Measurements from ENCODE around the gene ZRANB3.
A peak's percentile ranks its signal among the peaks of the same experiment; 100 is the strongest.
"Not testable (repeated sequence)": the region's sequence is repeated elsewhere in the genome, so short reads cannot be mapped to it uniquely, and the experiment has no call there.

Gene ZRANB3

DNA sequence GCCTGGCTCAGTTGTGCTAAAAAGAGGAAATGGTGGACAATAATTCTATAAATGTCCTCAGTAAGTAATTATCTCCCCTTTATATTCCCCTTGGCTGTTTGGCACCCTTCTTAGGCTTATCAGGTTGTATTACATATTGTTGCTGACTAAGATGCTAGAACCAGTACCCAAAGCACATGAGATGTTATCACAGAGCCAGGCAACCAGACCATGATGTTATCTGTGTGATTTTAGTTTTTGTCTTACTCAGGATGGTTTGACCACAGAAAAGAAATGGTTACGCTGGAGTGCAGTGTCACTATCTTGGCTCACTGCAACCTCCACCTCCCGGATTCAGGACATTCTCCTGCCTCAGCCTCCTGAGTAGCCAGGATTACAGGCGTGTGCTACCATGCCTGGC, 15.4 kb upstream of the ZRANB3 start:
- H3K27ac ChIP-seq (ENCODE audit: extremely low read depth, low read depth, low read length), result no peak overlapping the region
- CTCF ChIA-PET, result no interaction called here
- H3K9me3 ChIP-seq (ENCODE audit: control insufficient read depth, insufficient read depth, low read depth, low read length), result no peaks in the 10 kb centered on the region

DNA sequence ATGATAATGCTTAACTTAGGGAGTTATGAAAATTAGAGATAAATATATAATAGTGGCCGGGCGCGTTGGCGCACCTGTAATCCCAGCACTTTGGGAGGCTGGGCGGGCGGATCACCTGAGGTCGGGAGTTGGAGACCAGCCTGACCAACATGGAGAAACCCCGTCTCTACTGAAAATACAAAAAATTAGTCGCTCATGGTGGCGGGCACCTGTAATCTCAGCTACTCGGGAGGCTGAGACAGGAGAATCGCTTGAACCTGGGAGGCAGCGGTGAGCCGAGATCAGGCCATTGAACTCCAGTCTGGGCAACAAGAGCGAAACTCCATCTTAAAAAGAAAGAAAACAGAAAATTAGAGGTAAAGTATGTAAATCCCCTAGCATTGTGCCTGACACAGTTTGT, 2.5 kb upstream of the ZRANB3 start:
- CTCF ChIA-PET; H3K4me3 ChIP-seq (ENCODE audit: low read depth, low read length); H3K36me3 ChIP-seq (ENCODE audit: control insufficient read depth in 2 of 2, insufficient read depth in 1 of 2, low read length in 2 of 2); H3K9me3 ChIP-seq (ENCODE audit: control insufficient read depth, insufficient read depth, low read depth, low read length); POLR2A ChIA-PET; H3K27ac ChIP-seq (ENCODE audit: extremely low read depth, low read depth, low read length); H3K4me1 ChIP-seq (ENCODE audit: control insufficient read depth, insufficient read depth, low read length): not testable (repeated sequence)

More for the DNA sequence above, 15.4 kb upstream of the ZRANB3 start:
- Histone ChIP-seq H3K4me1 (ENCODE audit: control insufficient read depth, insufficient read depth, low read length) (no peaks in the 10 kb centered on the region), H3K4me3 (ENCODE audit: low read depth, low read length) (no peak overlapping the region), H3K36me3 (ENCODE audit: control insufficient read depth in 2 of 2, insufficient read depth in 1 of 2, low read length in 2 of 2) (no peaks in the 10 kb centered on the region)
- TF ChIP-seq SP3 (tag by site-specific recombination; IDR thresholded peaks at IDR 0.05) (no peak), SP2 (tag by site-specific recombination; IDR thresholded peaks at IDR 0.05) (no peak), ZNF837 (tag by site-specific recombination; IDR thresholded peaks at IDR 0.05) (no peak)
- POLR2A ChIA-PET, result no interaction called here

DNA sequence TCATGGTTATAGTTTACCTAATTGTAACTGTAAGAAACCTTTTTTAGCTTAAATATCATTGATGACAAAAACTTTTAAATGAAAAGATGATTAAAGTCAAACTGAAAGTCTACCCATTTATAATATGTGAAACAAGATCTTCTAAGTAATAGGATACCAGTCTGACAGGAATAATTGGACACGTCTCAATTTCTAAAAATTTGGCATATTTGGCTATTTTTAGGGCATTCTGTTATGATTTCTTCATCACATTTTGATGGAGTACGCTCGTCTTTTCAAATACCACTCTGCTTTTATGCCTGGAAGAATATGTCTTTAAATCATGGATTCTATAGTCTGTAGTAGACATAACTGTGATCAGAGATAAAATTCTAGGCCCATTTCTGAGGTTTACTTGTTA, 1.6 kb upstream of the ZRANB3 start:
- H3K9me3 ChIP-seq (ENCODE audit: control insufficient read depth, insufficient read depth, low read depth, low read length), result no peaks in the 10 kb centered on the region
- CTCF ChIA-PET, result no interaction called here
- no peaks in the 10 kb centered on the region for H3K4me1 ChIP-seq (ENCODE audit: control insufficient read depth, insufficient read depth, low read length)
- TF ChIP-seq, protein P1, sequence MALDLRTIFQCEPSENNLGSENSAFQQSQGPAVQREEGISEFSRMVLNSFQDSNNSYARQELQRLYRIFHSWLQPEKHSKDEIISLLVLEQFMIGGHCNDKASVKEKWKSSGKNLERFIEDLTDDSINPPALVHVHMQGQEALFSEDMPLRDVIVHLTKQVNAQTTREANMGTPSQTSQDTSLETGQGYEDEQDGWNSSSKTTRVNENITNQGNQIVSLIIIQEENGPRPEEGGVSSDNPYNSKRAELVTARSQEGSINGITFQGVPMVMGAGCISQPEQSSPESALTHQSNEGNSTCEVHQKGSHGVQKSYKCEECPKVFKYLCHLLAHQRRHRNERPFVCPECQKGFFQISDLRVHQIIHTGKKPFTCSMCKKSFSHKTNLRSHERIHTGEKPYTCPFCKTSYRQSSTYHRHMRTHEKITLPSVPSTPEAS (tag by site-specific recombination; IDR thresholded peaks at IDR 0.05), result no peak
- no peak for TF ChIP-seq ZSCAN30 (tag by site-specific recombination; IDR thresholded peaks at IDR 0.05)
- TF ChIP-seq, protein P2, sequence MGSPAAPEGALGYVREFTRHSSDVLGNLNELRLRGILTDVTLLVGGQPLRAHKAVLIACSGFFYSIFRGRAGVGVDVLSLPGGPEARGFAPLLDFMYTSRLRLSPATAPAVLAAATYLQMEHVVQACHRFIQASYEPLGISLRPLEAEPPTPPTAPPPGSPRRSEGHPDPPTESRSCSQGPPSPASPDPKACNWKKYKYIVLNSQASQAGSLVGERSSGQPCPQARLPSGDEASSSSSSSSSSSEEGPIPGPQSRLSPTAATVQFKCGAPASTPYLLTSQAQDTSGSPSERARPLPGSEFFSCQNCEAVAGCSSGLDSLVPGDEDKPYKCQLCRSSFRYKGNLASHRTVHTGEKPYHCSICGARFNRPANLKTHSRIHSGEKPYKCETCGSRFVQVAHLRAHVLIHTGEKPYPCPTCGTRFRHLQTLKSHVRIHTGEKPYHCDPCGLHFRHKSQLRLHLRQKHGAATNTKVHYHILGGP (tag by site-specific recombination; IDR thresholded peaks at IDR 0.05), result no peak
- no peak for TF ChIP-seq ZNF623 (tag by site-specific recombination; IDR thresholded peaks at IDR 0.05)
- TF ChIP-seq HOXD13 (CRISPR knock-in tag; IDR thresholded peaks at IDR 0.05; ENCODE audit: borderline replicate concordance), result no peak
- no peak for TF ChIP-seq ZNF768 (tag by site-specific recombination; IDR thresholded peaks at IDR 0.05)
- no peak for TF ChIP-seq ZNF610 (tag by site-specific recombination; IDR thresholded peaks at IDR 0.05; ENCODE audit: borderline replicate concordance)
- no peak for TF ChIP-seq ZNF629 (tag by site-specific recombination; IDR thresholded peaks at IDR 0.05)
- no peak for TF ChIP-seq ZNF792 (tag by site-specific recombination; IDR thresholded peaks at IDR 0.05)
- TF ChIP-seq ZNF423 (tag by site-specific recombination; IDR thresholded peaks at IDR 0.05), result no peak
- TF ChIP-seq ZNF548 (tag by site-specific recombination; IDR thresholded peaks at IDR 0.05), result no peak
- TF ChIP-seq ZSCAN23 (tag by site-specific recombination; IDR thresholded peaks at IDR 0.05), result no peak
- TF ChIP-seq ZNF19 (tag by site-specific recombination; IDR thresholded peaks at IDR 0.05; ENCODE audit: low read depth), result no peak
- TF ChIP-seq ZNF140 (tag by site-specific recombination; IDR thresholded peaks at IDR 0.05), result no peak
- TF ChIP-seq, protein P3, sequence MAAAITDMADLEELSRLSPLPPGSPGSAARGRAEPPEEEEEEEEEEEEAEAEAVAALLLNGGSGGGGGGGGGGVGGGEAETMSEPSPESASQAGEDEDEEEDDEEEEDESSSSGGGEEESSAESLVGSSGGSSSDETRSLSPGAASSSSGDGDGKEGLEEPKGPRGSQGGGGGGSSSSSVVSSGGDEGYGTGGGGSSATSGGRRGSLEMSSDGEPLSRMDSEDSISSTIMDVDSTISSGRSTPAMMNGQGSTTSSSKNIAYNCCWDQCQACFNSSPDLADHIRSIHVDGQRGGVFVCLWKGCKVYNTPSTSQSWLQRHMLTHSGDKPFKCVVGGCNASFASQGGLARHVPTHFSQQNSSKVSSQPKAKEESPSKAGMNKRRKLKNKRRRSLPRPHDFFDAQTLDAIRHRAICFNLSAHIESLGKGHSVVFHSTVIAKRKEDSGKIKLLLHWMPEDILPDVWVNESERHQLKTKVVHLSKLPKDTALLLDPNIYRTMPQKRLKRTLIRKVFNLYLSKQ (tag by site-specific recombination; IDR thresholded peaks at IDR 0.05; ENCODE audit: borderline replicate concordance), result no peak
- TF ChIP-seq ZNF37A (tag by site-specific recombination; IDR thresholded peaks at IDR 0.05), result no peak
- TF ChIP-seq ZNF777 (tag by site-specific recombination; IDR thresholded peaks at IDR 0.05; ENCODE audit: borderline replicate concordance), result no peak
- TF ChIP-seq, protein P4, sequence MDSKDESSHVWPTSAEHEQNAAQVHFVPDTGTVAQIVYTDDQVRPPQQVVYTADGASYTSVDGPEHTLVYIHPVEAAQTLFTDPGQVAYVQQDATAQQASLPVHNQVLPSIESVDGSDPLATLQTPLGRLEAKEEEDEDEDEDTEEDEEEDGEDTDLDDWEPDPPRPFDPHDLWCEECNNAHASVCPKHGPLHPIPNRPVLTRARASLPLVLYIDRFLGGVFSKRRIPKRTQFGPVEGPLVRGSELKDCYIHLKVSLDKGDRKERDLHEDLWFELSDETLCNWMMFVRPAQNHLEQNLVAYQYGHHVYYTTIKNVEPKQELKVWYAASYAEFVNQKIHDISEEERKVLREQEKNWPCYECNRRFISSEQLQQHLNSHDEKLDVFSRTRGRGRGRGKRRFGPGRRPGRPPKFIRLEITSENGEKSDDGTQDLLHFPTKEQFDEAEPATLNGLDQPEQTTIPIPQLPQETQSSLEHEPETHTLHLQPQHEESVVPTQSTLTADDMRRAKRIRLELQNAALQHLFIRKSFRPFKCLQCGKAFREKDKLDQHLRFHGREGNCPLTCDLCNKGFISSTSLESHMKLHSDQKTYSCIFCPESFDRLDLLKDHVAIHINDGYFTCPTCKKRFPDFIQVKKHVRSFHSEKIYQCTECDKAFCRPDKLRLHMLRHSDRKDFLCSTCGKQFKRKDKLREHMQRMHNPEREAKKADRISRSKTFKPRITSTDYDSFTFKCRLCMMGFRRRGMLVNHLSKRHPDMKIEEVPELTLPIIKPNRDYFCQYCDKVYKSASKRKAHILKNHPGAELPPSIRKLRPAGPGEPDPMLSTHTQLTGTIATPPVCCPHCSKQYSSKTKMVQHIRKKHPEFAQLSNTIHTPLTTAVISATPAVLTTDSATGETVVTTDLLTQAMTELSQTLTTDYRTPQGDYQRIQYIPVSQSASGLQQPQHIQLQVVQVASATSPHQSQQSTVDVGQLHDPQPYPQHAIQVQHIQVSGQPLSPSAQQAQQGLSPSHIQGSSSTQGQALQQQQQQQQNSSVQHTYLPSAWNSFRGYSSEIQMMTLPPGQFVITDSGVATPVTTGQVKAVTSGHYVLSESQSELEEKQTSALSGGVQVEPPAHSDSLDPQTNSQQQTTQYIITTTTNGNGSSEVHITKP (tag by site-specific recombination; IDR thresholded peaks at IDR 0.05), result no peak
- no peak for TF ChIP-seq ZNF707 (tag by site-specific recombination; IDR thresholded peaks at IDR 0.05)
- no peak overlapping the region for H3K27ac ChIP-seq (ENCODE audit: extremely low read depth, low read depth, low read length)
- H3K4me3 ChIP-seq (ENCODE audit: low read depth, low read length), result peak overlapping the region; percentile 56
- POLR2A ChIA-PET, result no interaction called here
- peaks cover 0 to 3% of the 10 kb centered on the region in 2 experiments; a peak in 2 of 3 replicates for H3K36me3 ChIP-seq (ENCODE audit: control insufficient read depth in 2 of 2, insufficient read depth in 1 of 2, low read length in 2 of 2)
